Mucosa of stomach (tissue), 1 donor: ENCODE results near the gene MAGI1.

Experiments
- H3K27me3 ChIP-seq: one replicate; pipeline ENCODE4 v1.7.0; 2013; ENCODE audit warnings: mild to moderate bottlenecking, low read length; ENCODE audit not compliant: control insufficient read depth, insufficient read depth
- H3K36me3 ChIP-seq: one replicate; pipeline ENCODE4 v1.7.0; 2013; ENCODE audit warnings: low read length; ENCODE audit not compliant: control insufficient read depth, insufficient read depth
- H3K4me1 ChIP-seq: one replicate; pipeline ENCODE4 v1.7.0; 2013; ENCODE audit warnings: mild to moderate bottlenecking, low read length; ENCODE audit not compliant: control insufficient read depth, insufficient read depth
- H3K4me3 ChIP-seq: one replicate; pipeline ENCODE4 v1.7.0; 2013; ENCODE audit warnings: low read length
- H3K9ac ChIP-seq: one replicate; pipeline ENCODE4 v1.7.0; 2013; ENCODE audit warnings: mild to moderate bottlenecking, low read length, moderate library complexity
- H3K9me3 ChIP-seq: one replicate; pipeline ENCODE4 v1.7.0; 2013; ENCODE audit warnings: mild to moderate bottlenecking, low read length, moderate library complexity; ENCODE audit not compliant: control insufficient read depth
- donor health status: Pancreatic carcinoma.

MAGI1 gene

DNA sequence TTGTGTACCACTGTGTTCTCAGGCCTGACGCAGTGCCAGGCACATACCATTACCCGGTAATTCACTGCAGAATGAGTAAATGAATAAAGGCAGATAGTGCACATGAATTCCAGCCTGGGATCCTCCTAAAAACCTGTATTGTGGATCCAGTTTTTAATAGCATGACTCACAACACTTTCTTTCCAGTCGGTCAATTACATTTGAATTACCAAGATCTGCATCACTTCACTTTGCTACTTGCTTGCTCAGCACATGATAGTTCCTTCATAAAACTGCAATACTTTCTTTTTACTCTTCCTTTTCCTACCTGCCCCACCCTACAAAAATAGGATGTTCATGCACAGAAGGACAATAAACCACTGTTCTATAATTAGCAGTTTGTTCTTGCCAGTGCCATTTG lies 553.8 kb downstream of the MAGI1 start:
- H3K9me3 ChIP-seq = no peaks in the 10 kb centered on the region
- no peak overlapping the region for H3K4me3 ChIP-seq
- no peaks in the 10 kb centered on the region for H3K36me3 ChIP-seq
- no peak overlapping the region for H3K9ac ChIP-seq
- peaks cover 20% of the 10 kb centered on the region for H3K4me1 ChIP-seq
- no peaks in the 10 kb centered on the region for H3K27me3 ChIP-seq

DNA sequence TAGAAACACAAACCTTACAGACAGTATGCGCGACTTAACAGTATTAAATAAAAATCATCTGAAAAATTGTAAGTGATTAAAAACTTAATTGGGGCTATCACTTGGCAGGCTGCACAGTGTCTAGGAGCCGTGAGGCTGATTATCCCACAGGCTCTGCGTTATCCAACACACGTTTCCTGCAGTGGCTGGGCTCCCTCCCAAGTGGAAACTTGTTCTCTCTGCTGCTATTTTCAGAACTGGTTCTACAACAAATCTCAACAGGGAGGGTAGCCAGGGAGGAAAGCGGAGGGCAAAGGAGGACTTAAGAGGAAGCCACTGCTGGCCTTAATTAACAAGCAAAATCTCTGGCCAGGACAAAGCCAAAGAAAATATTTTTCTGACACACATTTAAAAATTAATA lies 555.2 kb downstream of the MAGI1 start:
- H3K4me3 ChIP-seq = no peak overlapping the region
- no peaks in the 10 kb centered on the region for H3K27me3 ChIP-seq
- no peak overlapping the region for H3K9ac ChIP-seq
- no peaks in the 10 kb centered on the region for H3K36me3 ChIP-seq
- peaks cover 20% of the 10 kb centered on the region for H3K4me1 ChIP-seq
- H3K9me3 ChIP-seq = no peaks in the 10 kb centered on the region

DNA sequence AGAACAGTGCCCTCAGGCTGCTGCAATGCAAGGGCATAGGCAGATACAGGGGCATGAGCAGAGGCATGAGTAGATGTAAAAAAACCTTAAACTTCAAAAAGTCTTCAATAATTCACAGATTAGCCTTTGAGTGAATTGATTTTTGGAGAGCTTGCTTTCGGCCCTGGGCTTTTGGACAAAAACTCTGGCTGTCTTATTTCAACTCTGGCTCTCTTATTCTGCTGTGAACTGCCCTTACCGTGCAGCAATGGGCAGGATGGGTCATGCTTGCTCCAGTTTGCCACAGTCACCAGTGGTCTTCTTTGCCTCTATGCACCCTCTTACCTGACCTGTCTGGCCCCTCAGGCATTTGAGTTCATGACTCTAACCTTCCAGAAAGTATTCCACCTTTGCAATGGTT lies 555.7 kb downstream of the MAGI1 start:
- H3K4me3 ChIP-seq = no peak overlapping the region
- H3K36me3 ChIP-seq = no peaks in the 10 kb centered on the region
- H3K27me3 ChIP-seq = no peaks in the 10 kb centered on the region
- H3K4me1 ChIP-seq = peaks cover 20% of the 10 kb centered on the region
- no peak overlapping the region for H3K9ac ChIP-seq
- H3K9me3 ChIP-seq = no peaks in the 10 kb centered on the region

DNA sequence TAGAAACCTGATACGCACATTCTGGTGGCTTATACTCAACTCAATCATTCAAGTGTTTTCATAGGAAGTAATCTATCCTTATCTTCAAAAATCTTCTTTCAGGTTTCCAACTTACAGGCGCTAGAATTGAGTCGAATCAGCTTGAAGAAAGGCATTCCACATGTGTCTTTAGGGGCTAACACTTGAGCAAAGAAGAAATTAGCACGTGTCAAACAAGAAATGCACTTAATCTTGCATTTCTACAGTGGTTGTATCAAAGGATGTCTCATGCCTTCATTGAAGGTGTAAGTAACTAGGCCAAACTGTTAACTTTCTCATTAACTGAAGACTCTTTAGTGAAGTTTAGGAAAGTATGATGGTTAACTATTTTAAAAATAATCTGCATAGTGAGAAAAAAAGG lies 557.6 kb downstream of the MAGI1 start:
- no peaks in the 10 kb centered on the region for H3K36me3 ChIP-seq
- no peaks in the 10 kb centered on the region for H3K9me3 ChIP-seq
- H3K9ac ChIP-seq = no peak overlapping the region
- no peak overlapping the region for H3K4me3 ChIP-seq
- H3K27me3 ChIP-seq = no peaks in the 10 kb centered on the region
- peaks cover 20% of the 10 kb centered on the region for H3K4me1 ChIP-seq

DNA sequence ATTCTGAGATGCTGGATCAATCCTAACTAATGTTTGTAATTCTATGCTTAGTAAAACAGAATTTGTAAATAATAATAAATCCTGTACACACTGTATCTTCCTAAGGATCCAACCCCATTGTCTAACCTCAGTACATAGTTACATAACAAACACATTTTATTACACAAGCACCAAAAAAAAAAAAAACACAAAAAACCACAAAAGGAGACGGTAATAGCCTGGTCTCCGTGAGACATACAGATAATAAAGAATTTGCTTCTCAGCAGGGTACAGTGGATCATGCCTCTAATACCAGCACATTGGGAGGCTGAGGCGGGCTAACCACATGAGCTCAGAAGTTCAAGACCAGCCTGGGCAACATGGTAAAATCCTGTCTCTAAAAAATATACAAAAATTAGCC lies 558.7 kb downstream of the MAGI1 start:
- no peak overlapping the region for H3K9ac ChIP-seq
- H3K27me3 ChIP-seq = no peaks in the 10 kb centered on the region
- H3K4me3 ChIP-seq = no peak overlapping the region
- H3K9me3 ChIP-seq = no peaks in the 10 kb centered on the region
- H3K4me1 ChIP-seq = peaks cover 17% of the 10 kb centered on the region
- no peaks in the 10 kb centered on the region for H3K36me3 ChIP-seq

DNA sequence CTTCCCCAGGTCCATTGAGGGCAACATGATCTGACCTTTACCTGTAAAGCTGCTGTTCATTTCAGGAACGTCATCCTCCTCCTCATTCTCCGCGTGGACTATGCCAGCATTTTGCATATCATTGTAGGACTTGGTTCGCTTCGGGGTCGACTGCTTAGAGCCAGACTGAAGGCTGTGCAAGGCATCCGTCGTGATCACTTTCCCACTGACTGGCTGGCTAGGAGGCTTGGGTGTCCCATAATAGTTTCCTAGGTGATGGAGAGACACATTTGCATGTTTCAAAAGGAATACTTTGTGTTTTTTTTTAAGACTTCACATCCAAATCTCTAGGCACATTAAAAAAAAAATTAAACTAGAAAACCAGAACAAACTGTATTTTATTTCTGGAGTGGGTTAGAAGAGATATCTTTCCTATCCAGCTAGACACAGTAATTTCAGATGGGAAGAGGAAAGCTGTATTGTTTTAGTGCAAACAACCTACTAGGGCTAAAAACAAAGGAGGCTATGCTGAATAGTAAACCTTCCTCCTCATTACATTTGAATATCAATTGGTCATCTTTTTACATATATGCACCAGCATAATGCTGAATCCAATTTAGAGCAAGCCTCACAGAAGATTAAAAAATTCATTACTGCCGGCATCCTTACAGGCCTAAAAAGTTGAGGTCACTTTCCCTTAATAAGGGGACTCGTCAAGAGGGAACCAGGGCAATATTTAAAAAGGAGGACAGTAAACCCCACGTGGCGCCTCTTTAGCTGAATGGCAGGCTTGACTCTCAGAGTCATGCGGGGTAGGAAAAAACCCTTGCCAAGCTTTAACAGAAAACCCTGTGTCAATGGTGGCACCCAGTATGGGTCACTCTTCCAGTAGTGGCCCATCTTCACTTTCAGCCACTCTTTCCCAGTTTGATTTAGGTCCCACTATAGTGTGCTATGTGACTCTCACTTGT lies 559.9 kb downstream of the MAGI1 start:
- no peaks in the 10 kb centered on the region for H3K9me3 ChIP-seq
- H3K4me1 ChIP-seq = peaks cover 8% of the 10 kb centered on the region
- H3K9ac ChIP-seq = no peak overlapping the region

DNA sequence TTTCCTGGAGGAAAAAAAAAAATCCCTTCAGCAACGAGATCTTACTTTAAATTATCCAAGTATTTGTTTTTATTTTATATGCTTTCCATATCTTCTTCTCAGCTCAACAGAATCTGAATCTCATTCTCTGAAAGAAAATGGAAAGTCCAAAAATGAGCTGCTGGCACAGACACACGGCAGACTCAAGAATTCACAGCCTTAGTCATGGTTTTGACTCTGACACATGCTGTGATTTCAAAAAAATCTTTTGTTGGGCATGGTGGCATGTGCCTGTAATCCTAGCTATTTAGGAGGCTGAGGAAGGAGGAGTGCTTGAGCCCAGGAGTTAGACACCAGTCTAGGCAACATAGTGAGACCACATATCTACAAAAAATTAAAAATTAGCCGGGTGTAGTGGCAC lies 565.0 kb downstream of the MAGI1 start:
- Histone ChIP-seq H3K9ac (no peak overlapping the region), H3K4me3 (no peak overlapping the region), H3K9me3 (no peaks in the 10 kb centered on the region), H3K4me1 (no peaks in the 10 kb centered on the region), H3K36me3 (no peaks in the 10 kb centered on the region), H3K27me3 (no peaks in the 10 kb centered on the region)

More for the DNA sequence above, 559.9 kb downstream of the MAGI1 start:
- Histone ChIP-seq H3K36me3 (no peaks in the 10 kb centered on the region), H3K27me3 (no peaks in the 10 kb centered on the region), H3K4me3 (no peak overlapping the region)

DNA sequence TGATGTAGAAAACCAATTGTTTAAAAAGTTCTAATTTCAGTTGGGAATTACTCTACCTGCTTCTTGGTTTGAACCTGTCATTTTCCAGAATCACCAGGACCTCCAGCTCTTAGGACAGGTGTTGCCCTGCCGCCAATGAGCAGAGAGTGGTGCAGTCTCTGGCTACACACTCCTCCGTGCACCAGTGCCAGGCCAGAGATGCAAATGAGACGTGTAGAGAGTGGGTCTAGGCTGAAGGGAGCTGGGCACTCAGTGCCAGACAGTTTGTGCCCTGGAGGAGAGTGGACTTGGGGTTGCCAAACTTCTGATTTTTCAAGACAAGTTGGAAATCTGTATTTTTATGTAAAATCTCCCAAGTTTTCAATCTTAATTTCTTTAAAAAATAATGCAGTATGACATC lies 566.2 kb downstream of the MAGI1 start:
- Histone ChIP-seq H3K9ac (no peak overlapping the region), H3K27me3 (no peaks in the 10 kb centered on the region), H3K4me3 (no peak overlapping the region), H3K9me3 (no peaks in the 10 kb centered on the region), H3K4me1 (no peaks in the 10 kb centered on the region), H3K36me3 (no peaks in the 10 kb centered on the region)

DNA sequence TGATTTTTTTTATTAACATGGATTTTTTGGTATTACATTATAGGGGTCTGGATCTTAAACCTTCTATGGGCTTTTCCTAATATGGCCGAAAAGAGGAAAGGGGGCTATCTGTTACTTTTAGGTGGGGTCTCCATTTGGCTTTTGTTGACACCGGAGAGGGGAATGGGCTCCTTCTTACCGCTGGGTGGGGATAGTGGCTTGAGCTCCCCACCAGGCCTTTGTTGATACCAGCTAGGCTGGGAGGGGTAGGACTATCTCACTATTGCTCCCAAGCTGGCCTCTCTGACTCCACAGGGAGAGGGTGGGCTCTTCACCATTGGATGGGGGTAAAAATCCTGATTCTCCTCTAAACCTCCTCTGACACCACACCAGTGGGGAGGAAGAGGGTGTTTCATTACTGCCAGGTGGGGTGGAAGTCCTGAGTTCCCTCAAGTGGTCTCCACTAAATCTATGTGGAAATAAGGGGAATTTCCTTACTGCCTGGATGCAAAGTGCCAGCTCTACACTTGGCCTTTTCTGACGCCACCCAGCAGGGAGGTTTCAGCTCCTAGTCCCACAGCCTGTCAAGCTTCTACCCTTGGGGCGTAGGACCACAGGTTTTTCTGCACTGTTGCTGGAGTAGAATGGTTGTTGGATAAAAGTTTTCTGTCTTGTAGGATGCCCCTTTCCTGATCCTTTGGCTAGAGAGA lies 572.3 kb downstream of the MAGI1 start:
- Histone ChIP-seq H3K4me3 (no peak overlapping the region), H3K9ac (no peak overlapping the region), H3K4me1 (no peaks in the 10 kb centered on the region), H3K9me3 (no peaks in the 10 kb centered on the region), H3K27me3 (no peaks in the 10 kb centered on the region), H3K36me3 (no peaks in the 10 kb centered on the region)

DNA sequence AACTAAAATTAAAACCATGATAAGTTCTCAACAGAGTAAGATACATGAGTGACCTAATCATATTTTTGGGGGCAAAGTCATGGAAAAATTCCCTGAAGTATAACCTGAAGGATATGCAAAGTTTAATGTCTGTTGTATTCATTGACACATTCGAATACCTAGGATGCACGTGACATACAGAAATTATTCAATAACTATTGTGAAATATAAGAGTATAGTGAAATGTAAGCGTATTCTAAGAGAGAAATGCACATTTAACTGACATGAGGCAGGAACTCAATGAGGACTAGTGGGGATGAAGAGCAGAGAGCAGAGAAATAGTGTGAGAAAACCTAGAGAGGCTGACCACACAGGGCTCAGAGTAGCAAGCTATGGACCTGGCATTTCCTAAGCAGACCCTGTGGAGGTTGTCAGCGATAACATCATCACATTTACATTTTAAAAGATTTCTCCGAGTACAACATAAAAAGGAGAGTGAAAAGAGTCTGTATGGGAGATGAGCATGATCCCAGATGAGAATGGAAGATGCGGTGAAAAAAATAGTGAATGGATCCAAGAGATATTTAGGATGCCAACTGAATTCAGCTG lies 588.8 kb downstream of the MAGI1 start:
- Histone ChIP-seq H3K9me3 (no peaks in the 10 kb centered on the region), H3K36me3 (no peaks in the 10 kb centered on the region), H3K4me1 (no peaks in the 10 kb centered on the region), H3K4me3 (no peak overlapping the region), H3K9ac (no peak overlapping the region), H3K27me3 (no peaks in the 10 kb centered on the region)

DNA sequence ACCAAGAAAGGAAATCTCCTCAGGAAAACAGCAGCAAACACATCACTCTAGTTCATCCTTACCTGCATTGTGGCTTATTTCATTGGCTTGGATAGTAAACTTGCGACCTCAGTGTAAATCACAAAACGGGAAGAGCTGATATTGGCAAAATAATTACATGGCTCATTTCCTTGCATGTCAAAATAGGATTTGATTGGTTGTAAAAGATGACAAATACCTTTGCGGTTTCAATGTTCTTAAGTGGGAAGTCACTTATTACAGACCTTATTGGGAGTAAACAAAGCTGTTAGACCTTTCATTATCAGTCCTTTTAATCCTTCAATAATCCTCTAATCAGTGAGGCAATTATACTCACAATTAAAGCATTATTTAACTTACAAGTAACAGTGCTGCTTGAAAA lies 590.6 kb downstream of the MAGI1 start:
- Histone ChIP-seq H3K9me3 (no peaks in the 10 kb centered on the region), H3K9ac (no peak overlapping the region), H3K36me3 (no peaks in the 10 kb centered on the region), H3K4me3 (no peak overlapping the region), H3K27me3 (no peaks in the 10 kb centered on the region), H3K4me1 (no peaks in the 10 kb centered on the region)

DNA sequence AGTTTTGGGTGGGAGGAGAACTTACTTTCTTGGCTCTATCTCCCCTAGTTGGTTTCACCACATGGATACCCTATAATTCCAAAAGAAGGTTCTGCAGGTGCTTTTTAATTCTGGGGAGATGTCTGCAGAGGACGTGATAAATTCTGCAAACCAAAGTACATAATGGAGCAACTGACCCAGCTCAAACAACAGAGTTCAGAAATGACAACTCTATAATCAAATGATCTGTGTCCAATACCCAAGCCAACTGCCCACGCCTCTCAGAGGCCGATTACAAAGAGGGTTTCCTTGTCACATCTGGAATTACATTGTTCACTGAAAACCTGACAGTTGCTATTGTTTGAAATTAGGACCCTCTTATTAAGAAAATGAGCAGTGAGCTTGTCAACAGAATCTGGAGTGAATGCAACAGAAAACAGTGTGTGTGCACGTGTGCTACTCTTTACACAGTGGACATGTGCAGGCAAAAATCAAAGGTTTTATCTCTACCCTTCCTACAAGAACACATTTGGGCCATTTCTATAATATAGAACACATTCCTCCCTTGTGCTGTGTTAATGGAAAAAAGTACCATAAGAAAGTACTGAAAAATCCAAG lies 593.0 kb downstream of the MAGI1 start:
- Histone ChIP-seq H3K4me1 (no peaks in the 10 kb centered on the region), H3K36me3 (no peaks in the 10 kb centered on the region), H3K27me3 (no peaks in the 10 kb centered on the region)

More for the DNA sequence above, 593.0 kb downstream of the MAGI1 start:
- Histone ChIP-seq H3K4me3 (no peak overlapping the region), H3K9ac (no peak overlapping the region), H3K9me3 (no peaks in the 10 kb centered on the region)
